Measurements from ENCODE around the gene IL3. TPM values are rescaled to one million over a fixed set of nuclear protein-coding genes. Genes with fewer than 3 reads are reported as not detected.
A peak's percentile ranks its signal among the peaks of the same experiment; 100 is the strongest.

The IL3 gene
- total and polyA plus RNA-seq, 9 of the 15 experiments (the other 6 are each of a cell fraction or from before 2014, with no cell fraction given): not detected

- TF ChIP-seq ZNF124 (CRISPR knock-in tag; IDR thresholded peaks at IDR 0.05): no peak
- TF ChIP-seq TAF9B (IDR thresholded peaks at IDR 0.05; ENCODE audit: partially characterized antibody): no peak
- TF ChIP-seq BCOR (IDR thresholded peaks at IDR 0.05): no peak
- TF ChIP-seq DIDO1 (tag; IDR thresholded peaks at IDR 0.05; ENCODE audit: low read depth): no peak
- no peak for TF ChIP-seq HOMEZ (CRISPR knock-in tag; IDR thresholded peaks at IDR 0.05)
- peak; percentile 71 for TF ChIP-seq SMC3 (conservative IDR thresholded peaks at IDR 0.05; ENCODE audit: insufficient read depth, low read depth, low read length)
- no peak for TF ChIP-seq RERE (CRISPR knock-in tag; IDR thresholded peaks at IDR 0.05; ENCODE audit: borderline replicate concordance)
- no peak for TF ChIP-seq ILK (tag; IDR thresholded peaks at IDR 0.05; ENCODE audit: borderline replicate concordance, low read depth)
- no peak for TF ChIP-seq ZFPM2 (CRISPR knock-in tag; IDR thresholded peaks at IDR 0.05)
- TF ChIP-seq CREB3L1 (IDR thresholded peaks at IDR 0.05; ENCODE audit: borderline replicate concordance, low read depth): no peak
- TF ChIP-seq HNRNPH1 (optimal IDR thresholded peaks at IDR 0.05; ENCODE audit: low read depth, low read length): no peak
- TF ChIP-seq GMEB1 (CRISPR knock-in tag; IDR thresholded peaks at IDR 0.05): no peak
- no peak for TF ChIP-seq IRF2 (CRISPR knock-in tag; IDR thresholded peaks at IDR 0.05)
- TF ChIP-seq TFAM (CRISPR knock-in tag; conservative IDR thresholded peaks at IDR 0.05): no peak
- TF ChIP-seq ZNF77 (CRISPR knock-in tag; IDR thresholded peaks at IDR 0.05): no peak
- no peak for TF ChIP-seq TBL1XR1 (IDR thresholded peaks at IDR 0.05; ENCODE audit: low read length in 2 of 2)
- peak; percentile 62; the same call in 1 of the 2 replicates for TF ChIP-seq SP1 (CRISPR knock-in tag; IDR thresholded peaks at IDR 0.05)
Observed at GRCh38 chr5:132064738-132065331, 4.4 kb downstream of the IL3 start (continued).

All from K562 (cell line).